Suppressor macrophage (primary cell): ENCODE data around the gene GALT.

ENCODE experiments used
- DNase-seq, 4 experiments: peaks; one replicate each; pipeline ENCODE4 v3.0.0-alpha.2; 2020 to 2022
- total RNA-seq, 17 experiments: gene quantifications; one replicate each; lab custom pipeline; 2026; ENCODE audit warnings: mixed read lengths in 6 of 17, inconsistent platforms in 3 of 17; lab: John Stamatoyannopoulos, UW

Gene GALT
- 0.11 to 3.7 (median 0.79) reads per million in 17 experiments for total RNA-seq

- peak; percentile 88 to 95 (median 92) for DNase-seq
These were observed at the start of gene GALT for GRCh38 chr9:34646211-34647083. GALT (plus strand) TSS chr9:34646675; CDS start chr9:34646705, 30 bp downstream.

- no peak for DNase-seq
These were observed 46.9 kb upstream of the GALT start for GRCh38 chr9:34599546-34599945.

- no peak for DNase-seq
These were observed 45.6 kb upstream of the GALT start for GRCh38 chr9:34600908-34601307.

- no peak for DNase-seq
These were observed 44.4 kb upstream of the GALT start for GRCh38 chr9:34601937-34602573.

GRCh38 chr9:34603610-34604231 lies 42.8 kb upstream of the GALT start:
- peak; percentile 78 to 88 (median 85) for DNase-seq

- no peak for DNase-seq
These were observed 40.3 kb upstream of the GALT start for GRCh38 chr9:34606190-34606589.

- DNase-seq, result no peak
These were observed 39.6 kb upstream of the GALT start for GRCh38 chr9:34606905-34607304.

GRCh38 chr9:34607331-34607730 lies 39.1 kb upstream of the GALT start:
- DNase-seq, result no peak

- DNase-seq, result peak in 3 of 4 experiments; percentile 29 to 50 (median 31)
These were observed 35.9 kb upstream of the GALT start for GRCh38 chr9:34610434-34611206.

GRCh38 chr9:34611251-34611810 lies 35.1 kb upstream of the GALT start:
- no peak for DNase-seq

GRCh38 chr9:34611811-34612787 lies 34.4 kb upstream of the GALT start, which contains the start of gene RPP25L:
RPP25L (minus strand) TSS chr9:34612097; CDS start chr9:34611296, 801 bp downstream.
- peak; percentile 93 to 98 (median 97) for DNase-seq

GRCh38 chr9:34612788-34613390 lies 33.6 kb upstream of the GALT start:
- DNase-seq, result peak; percentile 85 to 94 (median 88)

GRCh38 chr9:34615132-34615531 lies 31.3 kb upstream of the GALT start:
- no peak for DNase-seq

GRCh38 chr9:34620061-34620994 lies 26.1 kb upstream of the GALT start, which contains the start of gene DCTN3:
DCTN3 (minus strand) TSS chr9:34620495; CDS start chr9:34620464, 31 bp downstream.
- DNase-seq, result peak; percentile 94 to 97 (median 96)

GRCh38 chr9:34623374-34624235 lies 22.9 kb upstream of the GALT start:
- no peak for DNase-seq

GRCh38 chr9:34624475-34625185 lies 21.8 kb upstream of the GALT start:
- no peak for DNase-seq

GRCh38 chr9:34625186-34625486 lies 21.3 kb upstream of the GALT start:
- DNase-seq, result no peak
